GM18873 (cell line): ENCODE measurements around the gene SSH2.
"Not testable (repeated sequence)": the region's sequence is repeated elsewhere in the genome, so short reads cannot be mapped to it uniquely, and the experiment has no call there.

Source experiments
- ATAC-seq: cut with Tn5 transposase; IDR thresholded peaks from one replicate; pipeline ENCODE4 v1.9.1; 2021; ENCODE audit warnings: mild to moderate bottlenecking, moderate library complexity, moderate number of reproducible peaks; ENCODE audit not compliant: unreplicated experiment, low FRiP score

SSH2 gene

DNA sequence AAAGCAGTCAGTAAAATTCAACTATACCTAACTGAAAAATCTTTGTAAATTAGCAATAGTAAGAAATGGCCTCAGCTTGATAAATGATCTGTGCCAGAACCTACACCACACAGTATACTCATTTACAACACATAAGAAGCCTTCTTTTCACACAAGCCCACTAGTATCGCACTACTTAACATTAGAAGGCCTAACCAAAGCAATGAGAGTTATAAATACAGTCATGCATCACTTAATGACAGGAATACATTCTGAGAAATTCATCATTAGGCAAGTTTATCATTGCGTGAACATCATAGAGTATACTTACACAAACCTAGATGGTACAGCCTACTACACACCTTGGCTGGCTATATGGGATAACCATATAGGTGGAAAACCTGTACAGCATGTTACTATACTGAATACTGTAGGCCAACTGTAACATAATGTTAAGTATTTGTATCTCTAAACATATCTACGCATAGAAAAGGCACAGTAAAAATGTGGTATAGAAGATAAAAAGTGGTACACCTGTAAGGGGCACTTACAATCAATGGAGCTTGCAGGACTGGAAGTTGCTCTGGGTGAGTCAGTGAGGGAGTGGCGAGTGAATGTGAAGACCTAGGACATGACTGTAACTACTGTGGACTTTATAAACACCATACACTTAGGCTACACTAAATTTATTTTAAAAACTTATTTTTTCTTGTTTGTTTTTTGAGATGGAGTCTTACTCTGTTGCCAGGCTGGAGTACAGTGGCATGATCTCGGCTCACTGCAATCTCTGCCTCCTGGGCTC lies 180.8 kb downstream of the SSH2 start:
- no peak for ATAC-seq

DNA sequence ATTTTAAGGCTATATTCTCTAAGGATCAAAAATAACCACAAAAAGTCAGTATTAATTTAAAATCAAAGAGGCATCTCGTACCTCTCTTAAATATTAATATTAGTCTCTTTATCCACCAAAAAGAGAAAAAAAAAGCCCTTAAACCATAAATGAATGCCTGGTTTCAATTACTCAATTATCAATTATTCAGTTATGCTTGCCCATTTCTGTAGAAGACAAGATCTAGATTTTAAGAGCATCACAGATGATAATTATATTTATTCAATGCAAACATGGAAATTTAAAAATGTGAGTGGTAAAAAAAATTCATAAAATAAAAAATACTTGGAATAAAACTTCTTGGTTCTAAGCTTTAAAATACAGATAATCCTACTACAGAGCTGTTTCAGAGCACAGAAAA lies 181.6 kb downstream of the SSH2 start:
- ATAC-seq, result no peak

DNA sequence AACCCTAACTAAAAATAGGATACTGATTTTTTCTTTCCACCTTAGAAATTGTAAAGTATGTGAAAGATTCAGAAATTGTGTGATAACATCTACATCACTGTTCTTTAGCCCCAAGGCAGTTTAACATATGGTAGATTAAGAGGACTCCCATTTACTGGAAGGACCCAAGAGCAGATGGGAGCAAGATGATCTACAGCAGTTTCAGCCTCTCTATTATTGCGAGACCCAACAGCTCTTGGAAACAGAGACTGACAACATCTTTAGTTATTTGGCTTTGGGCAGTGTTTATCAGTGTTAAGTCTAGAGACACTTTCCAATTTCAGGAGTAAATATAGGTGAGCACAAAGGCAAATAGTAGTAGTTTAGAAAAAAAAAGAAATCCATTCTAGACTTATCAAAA lies 182.4 kb downstream of the SSH2 start:
- ATAC-seq, result no peak

DNA sequence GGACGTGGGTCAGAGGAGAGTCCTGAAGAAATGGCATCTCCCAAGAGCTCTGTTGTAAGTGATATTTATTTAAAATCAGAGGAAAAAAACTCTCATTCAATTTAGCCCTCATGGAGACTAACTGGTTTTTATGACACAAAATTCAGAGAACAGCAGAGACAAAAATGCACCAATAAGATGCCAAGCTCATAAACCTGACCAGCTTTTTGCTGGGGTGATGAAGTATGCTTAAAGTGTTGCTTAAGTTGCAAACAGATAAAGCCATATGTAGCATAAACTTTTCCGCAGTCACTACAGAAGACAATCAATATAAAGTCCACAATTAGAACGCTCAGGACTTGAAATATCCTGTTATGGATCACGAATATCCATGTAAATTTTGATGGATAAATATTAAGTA lies 183.4 kb downstream of the SSH2 start:
- ATAC-seq, result no peak

DNA sequence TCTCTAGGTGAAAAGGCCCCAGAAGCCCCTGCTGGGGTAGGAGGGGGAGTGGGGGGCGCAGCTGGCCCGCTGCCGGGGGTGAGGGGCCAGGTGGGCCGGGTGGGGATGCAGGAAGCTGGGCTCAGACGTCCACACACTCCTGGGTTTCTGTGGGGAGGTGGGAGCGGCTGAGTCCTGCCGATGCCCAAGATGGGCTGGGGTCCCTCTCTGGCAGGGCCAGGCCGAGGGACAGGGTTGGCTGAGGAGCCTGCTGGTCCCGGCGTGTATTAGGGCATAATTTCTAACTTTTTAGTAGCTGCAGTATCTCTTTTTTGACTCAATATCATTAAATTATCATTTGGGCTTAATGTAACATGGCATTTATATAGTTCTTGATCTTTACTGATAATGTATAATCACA lies 185.9 kb downstream of the SSH2 start:
- ATAC-seq, result no peak

DNA sequence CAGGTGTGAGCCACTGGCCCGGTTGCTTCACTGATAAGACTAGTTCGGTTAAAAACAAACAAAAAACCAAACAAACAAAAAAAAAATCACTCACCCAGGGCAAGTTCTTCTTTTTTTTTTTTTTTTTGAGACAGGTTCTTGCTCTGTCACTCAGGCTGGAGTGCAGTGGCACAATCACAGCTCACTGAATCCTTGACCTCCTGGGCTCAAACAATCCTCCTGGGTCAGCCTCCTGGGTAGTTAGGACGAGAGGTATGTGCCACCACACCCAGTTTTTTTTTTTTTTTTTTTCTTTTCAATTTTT lies 187.9 kb downstream of the SSH2 start:
- no peak for ATAC-seq

DNA sequence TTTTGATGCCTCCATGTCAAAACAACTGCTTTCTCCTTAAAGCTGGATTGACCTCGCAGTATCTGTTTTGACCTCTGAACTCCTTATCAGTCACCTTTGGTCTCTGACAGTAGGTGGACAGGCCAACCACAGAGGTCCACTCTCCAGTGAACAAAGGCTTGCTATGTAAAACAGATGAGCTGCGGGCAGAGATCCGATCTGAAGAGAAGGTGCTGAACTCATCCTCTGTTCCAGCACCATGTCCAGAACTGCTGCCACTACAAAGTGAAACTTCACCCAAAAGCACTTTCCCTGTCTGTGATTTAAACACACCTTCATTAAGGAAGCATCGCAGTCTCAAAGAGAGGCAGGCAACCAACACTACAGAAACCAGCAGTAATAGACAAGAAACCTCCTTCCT lies 190.0 kb downstream of the SSH2 start:
- no peak for ATAC-seq

DNA sequence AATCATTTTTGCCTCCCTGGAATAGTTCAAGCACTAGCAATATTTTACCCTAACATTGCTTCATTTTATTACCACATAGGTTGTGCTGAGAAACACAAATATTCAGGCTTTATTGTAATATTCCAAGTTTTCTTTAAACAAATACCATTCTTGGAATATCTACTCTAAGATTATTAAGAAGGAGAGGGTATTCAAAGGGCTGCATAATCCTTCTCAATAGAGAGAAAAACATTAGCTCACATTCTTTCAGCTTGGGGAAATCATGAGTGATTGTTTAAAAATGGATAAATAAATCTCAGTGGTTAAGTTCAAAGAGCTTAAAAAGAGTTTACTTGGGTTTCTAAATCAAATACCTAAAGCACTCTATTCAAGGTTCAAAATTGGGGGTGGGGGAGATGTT lies 195.4 kb downstream of the SSH2 start:
- ATAC-seq, result no peak

DNA sequence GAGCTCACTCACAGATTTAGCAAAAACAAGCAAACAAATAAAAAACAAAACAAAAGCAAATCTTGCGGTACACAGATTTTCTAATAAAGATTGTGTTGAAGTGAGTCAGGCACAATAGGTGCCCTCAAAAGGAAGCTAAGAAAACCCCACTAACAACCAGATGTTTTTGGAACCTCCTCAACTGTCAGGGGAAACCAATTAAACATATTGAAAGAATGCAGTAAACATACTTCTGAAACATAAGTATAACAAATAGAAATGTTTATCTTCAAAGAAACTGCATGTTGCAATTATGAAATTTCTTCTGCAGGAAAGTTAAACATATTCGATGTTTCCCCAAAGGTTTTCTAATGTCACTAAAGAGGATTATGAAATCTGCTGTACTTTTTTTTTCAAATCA lies 196.9 kb downstream of the SSH2 start:
- ATAC-seq, result no peak

DNA sequence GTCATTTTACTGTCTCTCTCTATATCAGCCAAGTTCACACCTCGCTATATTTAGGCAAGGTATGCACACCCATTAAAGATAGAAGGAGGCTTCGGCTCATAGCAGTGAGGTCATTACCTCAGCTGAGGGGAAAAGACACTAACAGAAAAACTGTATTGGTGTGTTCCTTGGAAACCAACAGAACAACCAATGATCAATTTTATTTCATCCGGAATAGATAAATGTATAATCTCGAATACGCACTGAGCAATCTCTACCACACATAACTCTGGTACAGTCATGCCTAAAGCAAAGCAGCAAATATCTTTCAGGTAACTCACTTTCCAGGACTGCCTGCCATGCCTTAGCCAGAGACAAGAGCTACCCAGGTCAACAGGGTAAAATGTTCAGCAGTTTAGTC lies 197.4 kb downstream of the SSH2 start:
- no peak for ATAC-seq

DNA sequence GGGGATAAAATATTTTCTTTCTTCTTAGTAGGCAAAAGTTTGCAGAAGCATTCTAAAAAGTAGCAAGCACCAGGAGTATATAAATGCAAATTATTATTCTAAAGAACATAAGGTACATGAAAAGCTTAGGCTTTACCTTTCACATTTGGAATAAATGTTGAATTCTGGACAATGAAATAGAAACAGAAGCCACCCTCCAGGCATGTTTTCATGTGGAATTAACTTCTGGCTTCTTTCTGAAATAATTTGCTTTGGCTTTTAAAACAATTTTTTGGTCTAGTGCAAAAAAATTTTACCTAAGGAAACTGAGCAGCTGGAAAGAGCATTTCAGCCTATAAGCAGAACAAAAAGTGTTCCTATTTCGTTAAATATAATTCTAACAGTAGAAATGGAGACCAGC lies 197.8 kb downstream of the SSH2 start:
- no peak for ATAC-seq

DNA sequence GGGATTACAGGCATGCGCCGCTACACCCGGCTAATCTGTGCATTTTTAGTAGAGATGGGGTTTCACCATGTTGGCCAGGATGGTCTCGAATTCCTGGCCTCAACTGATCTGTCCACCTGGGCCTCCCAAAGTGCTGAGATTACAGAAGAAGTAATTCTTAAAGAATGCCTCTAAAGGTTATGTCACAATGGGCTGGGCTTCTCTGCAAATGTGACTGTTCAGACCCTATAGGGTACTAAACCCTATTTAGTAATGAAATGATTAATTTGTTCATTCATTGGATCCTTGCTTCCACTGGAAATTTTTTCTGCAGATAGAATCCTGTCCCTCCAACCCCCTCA lies 198.5 kb downstream of the SSH2 start:
- ATAC-seq, result no peak

DNA sequence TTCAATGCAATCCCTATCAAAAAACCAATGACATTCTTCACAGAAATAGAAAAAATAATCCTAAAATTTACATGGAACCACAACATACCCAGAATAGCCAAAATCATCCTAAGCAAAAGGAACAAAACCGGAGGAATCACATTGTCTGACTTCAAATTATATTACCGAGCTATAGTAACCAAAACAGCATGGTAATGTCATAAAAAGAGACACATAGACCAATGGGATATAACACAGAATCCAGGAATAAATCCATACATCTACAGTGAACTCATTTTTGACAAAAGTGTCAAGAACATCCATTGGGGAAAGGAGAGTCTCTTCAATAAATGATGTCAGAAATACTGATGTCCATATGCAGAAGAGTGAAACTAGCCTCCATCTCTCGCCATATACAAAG lies 201.5 kb downstream of the SSH2 start:
- no peak for ATAC-seq

DNA sequence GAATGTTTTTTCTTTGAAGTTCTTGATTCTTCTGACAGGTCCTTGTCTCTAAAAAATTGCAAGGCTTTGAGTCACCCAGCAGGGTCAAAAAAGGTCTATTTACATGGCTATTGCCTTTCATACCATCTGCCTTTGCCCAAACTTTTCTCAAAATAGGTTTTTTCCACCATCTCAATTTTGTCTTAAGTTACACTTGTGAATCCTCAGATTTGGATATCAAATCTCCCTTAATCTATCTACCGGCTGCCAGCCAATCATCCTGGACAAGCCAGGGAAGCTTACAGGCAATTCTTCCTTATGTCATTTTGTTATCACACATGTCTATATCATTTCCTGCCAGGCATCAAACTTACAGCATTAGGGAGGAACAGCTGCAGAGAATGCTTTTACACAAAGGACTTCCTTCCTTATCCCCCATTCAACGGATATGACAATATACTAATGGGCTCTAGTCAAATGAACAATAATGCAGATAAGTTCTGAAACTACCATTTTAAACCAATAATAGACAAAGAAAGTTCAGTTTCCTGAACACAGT lies 203.2 kb downstream of the SSH2 start:
- ATAC-seq, result no peak

DNA sequence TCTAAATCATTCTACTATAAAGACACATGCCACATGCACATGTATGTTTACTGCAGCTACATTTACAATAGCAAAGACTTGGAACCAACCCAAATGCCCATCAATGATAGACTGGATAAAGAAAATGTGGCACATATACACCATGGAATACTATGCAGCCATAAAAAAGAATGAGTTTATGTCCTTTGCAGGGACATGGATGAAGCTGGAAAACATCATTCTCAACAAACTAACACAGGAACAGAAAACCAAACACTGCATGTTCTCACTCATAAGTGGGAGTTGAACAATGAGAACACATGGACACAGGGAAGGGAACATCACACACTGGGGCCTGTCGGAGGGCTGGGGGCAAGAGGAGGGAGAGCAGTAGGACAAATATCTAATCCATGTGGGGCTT lies 204.6 kb downstream of the SSH2 start:
- ATAC-seq, result not testable (repeated sequence)

DNA sequence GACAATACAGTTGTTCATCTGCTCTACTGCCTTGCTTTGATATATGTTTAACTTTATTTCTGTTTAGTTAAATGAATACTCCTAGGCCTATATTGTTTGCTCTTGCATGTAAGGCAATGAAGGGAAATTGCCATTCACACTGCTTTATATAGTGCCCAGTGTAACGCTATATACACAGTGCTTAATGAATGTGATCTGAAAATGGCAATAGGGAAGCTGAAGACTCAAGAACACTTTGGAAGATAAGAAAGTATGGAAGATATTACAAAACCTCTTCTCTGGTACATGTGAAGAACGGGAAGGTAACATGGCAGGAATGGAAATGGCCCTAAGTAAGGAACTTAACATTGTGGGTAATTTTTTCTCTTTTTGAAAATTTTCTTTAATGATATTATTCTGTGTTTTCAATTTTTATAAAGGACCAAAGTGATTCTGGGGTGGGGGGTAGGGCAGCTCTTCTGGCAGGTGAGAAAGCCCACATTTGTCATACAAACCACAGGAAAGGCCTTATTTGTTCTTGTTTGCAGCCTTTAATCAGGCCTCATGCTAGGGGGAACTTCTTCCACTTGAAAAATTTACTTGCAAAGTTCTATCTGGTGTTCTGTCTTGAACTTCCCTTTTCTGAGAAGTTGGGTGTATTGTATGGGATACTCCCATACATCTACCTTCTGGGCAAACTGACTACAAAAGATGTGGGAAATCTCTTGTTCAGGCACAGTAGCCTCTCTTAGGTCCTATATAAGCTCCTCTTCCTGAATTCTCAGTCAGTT lies 206.6 kb downstream of the SSH2 start:
- ATAC-seq, result no peak

DNA sequence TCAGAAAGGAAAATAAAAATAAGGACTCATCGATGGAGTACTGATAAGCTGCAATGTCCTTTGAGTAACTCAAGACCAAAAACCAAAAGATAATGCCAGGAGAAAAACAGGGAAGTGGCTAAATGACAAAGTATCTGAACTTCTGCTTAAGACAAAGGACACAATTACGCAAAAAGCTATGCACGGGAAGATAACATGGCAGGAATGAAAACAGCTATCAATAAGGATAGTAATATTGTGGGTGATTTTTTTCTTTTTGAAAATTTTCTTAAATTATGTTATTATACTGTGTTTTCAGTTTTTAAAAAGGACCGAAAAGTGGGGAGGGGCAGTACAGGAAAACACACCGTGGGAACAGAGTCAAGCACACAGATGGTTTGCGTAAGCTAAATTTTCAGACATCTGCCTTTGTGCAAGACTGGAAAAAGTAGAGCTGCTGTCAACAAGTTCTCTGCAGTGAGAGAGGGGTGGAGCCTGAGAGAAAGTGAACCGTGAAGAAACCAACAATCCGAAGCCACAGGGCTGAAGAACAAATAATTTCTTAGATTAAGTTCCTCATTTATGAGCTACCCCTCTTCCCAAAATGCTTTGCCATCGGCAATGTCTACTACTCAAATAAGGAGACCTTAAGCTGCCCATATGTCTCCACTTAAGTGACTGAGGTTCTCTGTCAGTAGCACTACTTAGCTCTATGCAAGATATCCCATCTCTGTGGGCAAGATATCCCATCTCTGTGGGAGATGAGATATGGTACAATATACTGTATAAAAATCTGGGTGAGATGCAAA lies 207.4 kb downstream of the SSH2 start:
- peak; percentile 67 for ATAC-seq

DNA sequence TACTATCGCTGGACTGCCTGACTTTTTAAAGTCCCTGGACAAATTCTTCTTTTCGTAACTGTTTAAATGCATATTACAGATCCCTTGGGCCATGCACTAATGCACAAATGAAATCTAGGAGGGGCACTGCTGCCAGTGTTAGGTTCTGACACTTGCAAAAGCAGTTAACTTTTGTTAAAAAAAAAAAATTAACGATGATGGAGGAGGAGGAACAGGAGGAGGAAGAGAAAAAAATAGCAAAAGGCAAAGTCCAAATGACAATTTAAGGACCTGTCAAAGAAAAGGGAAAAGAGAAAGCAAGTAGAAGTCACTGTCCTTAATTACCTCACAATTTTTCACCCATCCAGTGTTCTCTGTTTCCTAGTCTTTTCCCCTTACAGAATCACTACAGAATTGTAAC lies 209.5 kb downstream of the SSH2 start:
- no peak for ATAC-seq

DNA sequence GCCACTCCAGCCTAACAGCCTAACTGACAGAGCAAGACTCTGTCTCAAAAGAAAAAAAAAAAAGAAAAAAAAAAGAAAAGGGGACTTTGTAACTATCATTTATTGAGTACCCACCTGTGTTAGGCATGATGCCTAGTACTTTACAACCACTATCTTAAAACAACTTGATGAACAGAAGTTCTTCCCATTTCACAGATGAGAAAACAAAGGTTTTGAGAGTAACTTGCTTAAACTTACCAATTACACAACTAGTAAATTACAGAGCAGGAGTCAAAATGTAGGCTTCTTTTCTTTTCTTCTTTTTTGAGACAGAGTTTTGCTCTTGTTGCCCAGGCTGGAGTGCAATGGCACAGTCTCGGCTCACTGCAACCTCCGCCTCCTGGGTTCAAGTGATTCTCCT lies 210.6 kb downstream of the SSH2 start:
- ATAC-seq, result no peak

DNA sequence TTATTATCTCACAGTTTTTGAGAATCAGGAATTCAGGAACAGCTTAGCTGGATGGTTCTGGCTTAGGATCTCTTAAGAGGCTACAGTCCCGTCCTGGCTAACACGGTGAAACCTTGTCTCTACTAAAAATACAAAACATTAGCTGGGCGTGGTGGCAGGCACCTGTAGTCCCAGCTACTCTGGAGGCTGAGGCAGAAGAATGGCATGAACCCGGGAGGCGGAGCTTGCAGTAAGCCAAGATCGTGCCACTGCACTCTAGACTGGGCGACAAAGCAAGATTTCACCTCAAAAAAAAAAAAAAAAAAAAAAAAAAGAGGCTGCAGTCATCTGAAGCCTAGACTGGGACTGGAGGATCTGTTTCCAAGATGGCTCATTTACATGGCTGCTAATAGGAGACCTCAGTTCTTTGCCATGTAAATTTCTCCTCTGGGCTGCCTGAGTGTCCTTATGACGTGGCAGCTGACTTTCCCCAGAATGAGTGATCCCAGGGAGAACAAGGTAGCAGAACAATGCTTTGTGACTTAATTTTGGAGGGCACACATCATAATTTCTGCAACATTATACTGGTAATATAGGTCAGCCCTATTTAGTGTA lies 211.5 kb downstream of the SSH2 start:
- ATAC-seq, result no peak

DNA sequence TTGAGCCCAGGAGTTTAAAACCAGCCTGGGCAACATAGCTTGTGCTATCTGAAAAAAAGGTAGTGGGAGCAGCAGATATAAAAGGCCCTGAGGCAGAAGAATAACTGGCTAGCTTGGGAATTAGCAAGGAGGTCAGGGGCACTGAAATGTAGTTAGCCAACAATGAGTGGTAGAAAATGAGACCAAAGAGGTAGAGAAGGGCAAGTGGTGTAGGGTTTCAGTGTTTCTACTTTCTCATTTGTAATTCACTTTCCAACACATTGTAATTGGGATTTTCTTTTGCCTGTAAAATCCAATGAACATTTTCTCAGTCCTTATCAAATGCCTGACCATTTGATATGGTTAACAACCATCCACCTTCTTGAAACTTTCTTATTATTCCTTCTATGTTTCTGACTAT lies 212.2 kb downstream of the SSH2 start:
- ATAC-seq, result no peak
